ENCODE results near the gene ATP6V1F.

ATP6V1F gene

GRCh38 chr7:128836729-128837348 lies 25.8 kb upstream of the ATP6V1F start:
- intact Hi-C loops (cut with DNase I; ENCODE audit: low total_unique reads), result no loop called here
- Histone ChIP-seq H3K27ac (peak overlapping the region; percentile 68 to 95), H3K36me3 (peaks cover 22 to 51% (median 49%) of the 10 kb centered on the region in 3 donors), H3K4me1 (peaks cover 0 to 44% (median 30%) of the 10 kb centered on the region in 4 donors), H3K4me3 (no peak overlapping the region), H3K27me3 (no peaks in the 10 kb centered on the region), H3K9me3 (no peaks in the 10 kb centered on the region)
- TF ChIP-seq CTCF (IDR thresholded peaks at IDR 0.05), result no peak
- no peak for DNase-seq

GRCh38 chr7:128837521-128837921 lies 25.1 kb upstream of the ATP6V1F start:
- Histone ChIP-seq H3K4me3 (no peak overlapping the region), H3K36me3 (peaks cover 22 to 55% (median 53%) of the 10 kb centered on the region in 3 donors)
- TF ChIP-seq CTCF (IDR thresholded peaks at IDR 0.05), result no peak

GRCh38 chr7:128838109-128838779 lies 24.4 kb upstream of the ATP6V1F start:
- no peak for DNase-seq
- Histone ChIP-seq H3K27ac (peak overlapping the region; percentile 3 to 95), H3K9me3 (no peaks in the 10 kb centered on the region), H3K4me3 (no peak overlapping the region), H3K4me1 (peaks cover 0 to 30% (median 18%) of the 10 kb centered on the region in 4 donors), H3K36me3 (peaks cover 29 to 62% (median 61%) of the 10 kb centered on the region in 3 donors), H3K27me3 (no peaks in the 10 kb centered on the region)
- TF ChIP-seq CTCF (IDR thresholded peaks at IDR 0.05), result no peak
- intact Hi-C loops (cut with DNase I; ENCODE audit: low total_unique reads), result no loop called here

More at GRCh38 chr7:128837521-128837921, 25.1 kb upstream of the ATP6V1F start:
- no peaks in the 10 kb centered on the region for H3K9me3 ChIP-seq
- intact Hi-C loops (cut with DNase I; ENCODE audit: low total_unique reads), result no loop called here
- no peaks in the 10 kb centered on the region for H3K27me3 ChIP-seq
- peak overlapping the region; percentile 3 to 95 for H3K27ac ChIP-seq
- peaks cover 0 to 37% (median 25%) of the 10 kb centered on the region in 4 donors for H3K4me1 ChIP-seq
- no peak for DNase-seq

GRCh38 chr7:128838981-128839731 lies 23.5 kb upstream of the ATP6V1F start:
- peaks cover 30 to 72% (median 70%) of the 10 kb centered on the region in 3 donors for H3K36me3 ChIP-seq
- no peak overlapping the region for H3K4me3 ChIP-seq
- no peak overlapping the region for H3K27ac ChIP-seq
- H3K27me3 ChIP-seq, result no peaks in the 10 kb centered on the region
- intact Hi-C loops (cut with DNase I; ENCODE audit: low total_unique reads), result no loop called here
- peaks cover 0 to 20% (median 12%) of the 10 kb centered on the region in 4 donors for H3K4me1 ChIP-seq
- no peak for DNase-seq
- TF ChIP-seq CTCF (IDR thresholded peaks at IDR 0.05), result no peak
- no peaks in the 10 kb centered on the region for H3K9me3 ChIP-seq

GRCh38 chr7:128839751-128840177 lies 22.9 kb upstream of the ATP6V1F start:
- intact Hi-C loops (cut with DNase I; ENCODE audit: low total_unique reads), result no loop called here
- Histone ChIP-seq H3K4me3 (no peak overlapping the region), H3K36me3 (peaks cover 34 to 77% (median 76%) of the 10 kb centered on the region in 3 donors), H3K4me1 (peaks cover 0 to 19% (median 11%) of the 10 kb centered on the region in 4 donors), H3K27me3 (no peaks in the 10 kb centered on the region), H3K9me3 (no peaks in the 10 kb centered on the region), H3K27ac (no peak overlapping the region)
- no peak for TF ChIP-seq CTCF (IDR thresholded peaks at IDR 0.05)
- no peak for DNase-seq
